ENCODE results near the gene CDC25C.
"Not testable (repeated sequence)": the region's sequence is repeated elsewhere in the genome, so short reads cannot be mapped to it uniquely, and the experiment has no call there.

Gene CDC25C

GRCh38 chr5:138275379-138275782, 56.2 kb downstream of the CDC25C start:
- DNase-seq, result no peak

- no peak for DNase-seq
Observed at GRCh38 chr5:138274189-138274853, 57.3 kb downstream of the CDC25C start, which contains the start of gene GFRA3. TSS of gene GFRA3 (minus strand) at chr5:138274621. CDS start at chr5:138274424, 197 bp downstream.

- no peak for DNase-seq
Observed at GRCh38 chr5:138273834-138274188, 57.8 kb downstream of the CDC25C start.

- no peak for DNase-seq
Observed at GRCh38 chr5:138272681-138273080, 58.9 kb downstream of the CDC25C start.

- no peak for DNase-seq
Observed at GRCh38 chr5:138271281-138271680, 60.3 kb downstream of the CDC25C start.

GRCh38 chr5:138264183-138264582, 67.4 kb downstream of the CDC25C start:
- DNase-seq, result no peak

- no peak for DNase-seq
Observed at GRCh38 chr5:138263581-138263980, 68.0 kb downstream of the CDC25C start.

- no peak for DNase-seq
Observed at GRCh38 chr5:138258704-138259292, 72.8 kb downstream of the CDC25C start.

GRCh38 chr5:138257583-138257982, 74.0 kb downstream of the CDC25C start:
- no peak for DNase-seq

- no peak for DNase-seq
Observed at GRCh38 chr5:138252944-138253343, 78.7 kb downstream of the CDC25C start.

GRCh38 chr5:138247800-138248199, 83.8 kb downstream of the CDC25C start:
- DNase-seq, result not testable (repeated sequence)

GRCh38 chr5:138246822-138247221, 84.8 kb downstream of the CDC25C start:
- no peak for DNase-seq

GRCh38 chr5:138246334-138246733, 85.3 kb downstream of the CDC25C start:
- DNase-seq, result no peak

- no peak for DNase-seq
Observed at GRCh38 chr5:138245717-138246116, 85.9 kb downstream of the CDC25C start.

- no peak for DNase-seq
Observed at GRCh38 chr5:138243794-138244193, 87.8 kb downstream of the CDC25C start.

- DNase-seq, result peak; percentile 8
Observed at GRCh38 chr5:138241688-138242571, 89.7 kb downstream of the CDC25C start.

- DNase-seq, result no peak
Observed at GRCh38 chr5:138240650-138241385, 90.8 kb downstream of the CDC25C start.

GRCh38 chr5:138238034-138238433, 93.6 kb downstream of the CDC25C start:
- DNase-seq, result no peak
